ENCODE measurements around the gene MYO1H.
"Not testable (repeated sequence)": the region's sequence is repeated elsewhere in the genome, so short reads cannot be mapped to it uniquely, and the experiment has no call there.

The MYO1H gene, protein sequence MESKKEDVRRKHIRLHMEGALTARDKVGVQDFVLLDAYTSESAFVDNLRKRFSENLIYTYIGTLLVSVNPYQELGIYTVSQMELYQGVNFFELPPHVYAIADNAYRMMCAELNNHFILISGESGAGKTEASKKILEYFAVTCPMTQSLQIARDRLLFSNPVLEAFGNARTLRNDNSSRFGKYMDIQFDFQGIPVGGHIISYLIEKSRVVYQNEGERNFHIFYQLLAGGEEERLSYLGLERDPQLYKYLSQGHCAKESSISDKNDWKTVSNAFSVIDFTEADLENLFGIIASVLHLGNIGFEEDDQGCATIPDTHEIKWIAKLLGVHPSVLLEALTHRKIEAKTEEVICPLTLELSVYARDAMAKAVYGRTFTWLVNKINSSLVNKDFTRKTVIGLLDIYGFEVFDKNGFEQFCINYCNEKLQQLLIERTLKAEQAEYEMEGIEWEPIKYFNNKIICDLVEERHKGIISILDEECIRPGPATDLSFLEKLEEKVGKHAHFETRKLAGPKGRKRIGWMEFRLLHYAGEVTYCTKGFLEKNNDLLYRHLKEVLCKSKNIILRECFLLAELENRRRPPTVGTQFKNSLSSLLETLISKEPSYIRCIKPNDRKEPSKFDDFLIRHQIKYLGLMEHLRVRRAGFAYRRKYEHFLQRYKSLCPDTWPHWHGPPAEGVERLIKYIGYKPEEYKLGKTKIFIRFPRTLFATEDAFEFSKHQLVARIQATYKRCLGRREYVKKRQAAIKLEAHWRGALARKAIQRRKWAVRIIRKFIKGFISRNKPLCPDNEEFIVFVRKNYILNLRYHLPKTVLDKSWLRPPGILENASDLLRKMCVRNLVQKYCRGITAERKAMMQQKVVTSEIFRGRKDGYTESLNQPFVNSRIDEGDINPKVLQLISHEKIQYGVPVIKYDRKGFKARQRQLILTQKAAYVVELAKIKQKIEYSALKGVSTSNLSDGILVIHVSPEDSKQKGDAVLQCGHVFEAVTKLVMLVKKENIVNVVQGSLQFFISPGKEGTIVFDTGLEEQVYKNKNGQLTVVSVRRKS

DNA sequence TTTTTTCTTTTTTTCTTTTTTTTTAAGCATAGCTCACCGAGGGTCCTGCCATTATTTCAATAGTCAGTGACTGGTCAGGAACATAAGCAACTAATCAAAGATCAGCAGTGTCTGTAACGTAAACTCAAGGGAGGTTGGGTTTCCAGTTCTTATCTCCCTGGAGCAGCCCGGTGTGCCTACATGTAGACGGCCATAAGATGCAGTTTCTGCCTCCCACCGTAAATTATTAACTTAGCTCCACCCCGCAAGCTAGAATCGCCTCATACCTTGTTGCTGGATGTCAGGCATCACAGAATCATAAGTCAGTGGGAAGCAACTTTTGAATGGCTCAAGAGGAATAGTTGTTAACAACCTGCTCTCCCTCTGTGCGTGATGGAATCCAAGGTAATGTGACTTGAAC is at the start of gene MYO1H:
TSS of gene MYO1H (plus strand) at position 312 of the 400 bp plus-strand sequence. CDS start at position 373, 61 bp downstream.
- no peak for DNase-seq

DNA sequence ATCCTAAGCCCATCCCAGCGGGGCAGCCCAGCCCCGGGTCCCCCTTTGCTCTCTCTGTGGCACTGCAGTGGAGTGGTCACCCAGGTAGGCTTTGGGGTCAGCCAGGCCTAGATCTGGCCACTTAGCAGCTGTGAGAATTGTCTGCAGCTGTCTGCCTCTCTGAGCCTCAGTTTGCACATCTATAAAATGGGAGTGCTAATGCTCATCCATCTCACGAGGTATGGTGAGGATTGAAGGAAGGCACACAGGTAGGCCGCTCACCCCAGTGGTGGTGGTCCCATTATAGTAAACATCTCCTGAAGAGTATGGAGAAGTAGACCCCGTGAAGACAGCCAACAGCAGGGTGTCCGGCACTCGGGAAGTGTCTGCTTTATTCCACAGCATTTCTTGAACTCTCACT is 47.9 kb upstream of the MYO1H start:
- DNase-seq = no peak

DNA sequence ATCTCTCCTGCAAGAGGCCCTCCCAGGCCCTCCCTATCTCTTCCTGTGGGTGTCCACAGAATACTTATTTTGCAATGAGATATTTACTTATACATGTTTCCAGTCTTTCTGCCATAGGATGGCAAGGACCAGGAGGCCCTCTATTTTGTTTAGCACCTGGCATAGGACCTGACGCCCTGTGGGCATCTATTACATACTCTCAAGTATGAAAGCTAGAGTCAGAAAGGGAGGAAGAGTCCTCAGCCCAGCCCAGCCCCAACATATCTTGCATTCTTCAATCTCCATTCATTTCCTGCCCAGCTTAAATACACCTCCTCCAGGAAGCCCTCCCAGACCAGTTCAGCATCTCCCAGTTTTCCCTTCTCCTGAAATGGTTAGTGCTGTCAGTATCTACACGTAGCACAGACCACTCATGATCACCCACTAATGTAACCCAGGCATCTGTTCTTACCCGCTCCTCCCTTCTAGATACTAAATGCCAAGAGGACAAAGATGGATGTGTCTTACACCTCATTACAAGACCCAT is 46.0 kb upstream of the MYO1H start:
- no peak for DNase-seq

DNA sequence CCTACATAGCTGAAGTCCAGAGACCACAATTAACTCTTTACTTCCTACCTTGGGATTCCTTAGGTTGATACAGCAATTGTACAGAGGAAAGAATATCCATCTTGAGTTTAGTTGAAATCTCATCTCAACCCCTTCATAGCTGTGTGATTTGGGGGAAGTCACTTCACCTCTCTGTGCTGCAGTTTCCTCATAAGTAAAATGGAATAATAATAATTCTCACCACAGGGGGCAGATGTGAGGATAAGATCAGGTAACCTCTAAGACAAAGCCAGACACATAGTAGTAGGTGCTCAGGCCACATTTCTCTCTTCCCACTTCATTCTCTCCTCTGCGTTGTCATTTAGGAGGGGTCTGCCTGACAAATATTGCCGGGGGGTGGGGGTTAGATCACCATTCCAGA is 45.3 kb upstream of the MYO1H start:
- DNase-seq = no peak

DNA sequence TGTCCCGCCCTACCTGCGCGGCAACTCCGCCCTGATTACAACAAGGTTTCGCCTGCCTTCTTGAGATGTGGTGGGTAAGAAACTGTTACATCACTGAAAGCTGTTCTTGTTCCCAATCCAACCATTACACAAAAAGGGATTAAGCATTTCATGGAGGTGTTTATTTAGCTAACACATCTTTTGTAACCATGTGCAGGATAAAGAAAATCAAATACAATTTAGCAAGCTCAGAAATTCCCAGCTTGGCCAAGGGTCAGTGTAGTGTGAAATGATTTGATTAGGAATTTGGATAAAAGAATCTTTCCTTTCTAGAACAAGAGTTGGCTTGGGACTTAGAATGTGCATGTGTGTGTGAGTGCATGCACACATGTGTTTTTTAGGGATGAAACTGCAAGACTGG is 44.9 kb upstream of the MYO1H start:
- no peak for DNase-seq

DNA sequence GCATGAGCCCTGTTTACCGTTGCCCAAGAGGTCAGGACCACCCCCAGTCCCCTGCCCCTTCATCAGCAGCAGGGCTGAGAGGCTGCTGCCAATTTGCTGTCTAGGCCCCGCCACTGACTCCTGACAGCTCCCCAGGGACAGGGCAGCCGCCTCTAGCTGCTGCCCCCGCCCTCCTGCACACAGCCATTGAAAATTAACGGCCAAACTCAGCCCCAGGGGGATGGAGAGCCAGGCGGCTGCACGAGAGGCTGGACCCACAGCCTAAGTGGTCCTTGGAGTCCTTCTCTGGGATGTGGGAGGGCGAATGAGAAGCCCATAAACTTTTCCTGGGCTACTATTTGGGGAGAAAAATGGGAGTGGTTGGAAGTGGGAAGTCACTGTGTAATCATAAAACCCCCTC is 43.2 kb upstream of the MYO1H start:
- no peak for DNase-seq

DNA sequence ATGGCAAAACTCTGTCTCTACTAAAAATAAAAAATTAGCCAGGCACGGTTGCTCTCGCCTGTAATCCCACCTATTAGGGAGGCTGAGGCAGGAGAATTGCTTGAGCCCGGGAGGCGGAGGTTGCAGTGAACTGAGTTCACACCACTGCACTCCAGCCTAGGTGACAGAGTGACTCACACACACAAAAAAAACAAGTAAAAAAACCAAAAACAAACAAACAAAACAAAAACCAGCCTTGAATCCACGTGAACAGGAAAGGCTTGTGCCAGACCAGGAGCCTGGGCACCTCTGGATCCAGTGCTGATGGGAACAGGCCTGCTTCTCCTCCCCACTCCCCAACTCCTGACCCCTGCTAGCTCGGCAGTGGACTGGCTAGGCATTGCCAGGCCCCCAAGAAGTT is 42.2 kb upstream of the MYO1H start:
- DNase-seq = no peak

DNA sequence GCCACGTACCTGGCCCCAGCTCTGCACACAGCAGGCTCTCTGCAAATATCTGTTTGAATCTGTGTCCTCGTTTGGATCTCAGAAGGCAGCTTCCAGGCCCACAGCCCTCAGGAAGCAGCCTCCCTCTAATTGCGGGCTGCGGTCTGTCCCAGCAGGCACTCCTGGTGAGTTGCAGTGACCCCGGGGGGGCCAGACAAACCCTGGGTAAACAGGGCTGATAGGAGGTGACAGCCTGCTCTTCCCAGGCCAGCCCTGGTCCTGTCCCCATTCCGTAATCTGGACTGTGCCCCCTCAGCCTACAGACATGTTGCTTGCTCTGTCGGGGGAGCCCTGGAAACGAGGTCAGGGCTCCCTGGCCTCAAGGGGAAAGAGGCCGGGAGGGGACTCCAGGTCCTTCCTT is 40.6 kb upstream of the MYO1H start:
- no peak for DNase-seq

DNA sequence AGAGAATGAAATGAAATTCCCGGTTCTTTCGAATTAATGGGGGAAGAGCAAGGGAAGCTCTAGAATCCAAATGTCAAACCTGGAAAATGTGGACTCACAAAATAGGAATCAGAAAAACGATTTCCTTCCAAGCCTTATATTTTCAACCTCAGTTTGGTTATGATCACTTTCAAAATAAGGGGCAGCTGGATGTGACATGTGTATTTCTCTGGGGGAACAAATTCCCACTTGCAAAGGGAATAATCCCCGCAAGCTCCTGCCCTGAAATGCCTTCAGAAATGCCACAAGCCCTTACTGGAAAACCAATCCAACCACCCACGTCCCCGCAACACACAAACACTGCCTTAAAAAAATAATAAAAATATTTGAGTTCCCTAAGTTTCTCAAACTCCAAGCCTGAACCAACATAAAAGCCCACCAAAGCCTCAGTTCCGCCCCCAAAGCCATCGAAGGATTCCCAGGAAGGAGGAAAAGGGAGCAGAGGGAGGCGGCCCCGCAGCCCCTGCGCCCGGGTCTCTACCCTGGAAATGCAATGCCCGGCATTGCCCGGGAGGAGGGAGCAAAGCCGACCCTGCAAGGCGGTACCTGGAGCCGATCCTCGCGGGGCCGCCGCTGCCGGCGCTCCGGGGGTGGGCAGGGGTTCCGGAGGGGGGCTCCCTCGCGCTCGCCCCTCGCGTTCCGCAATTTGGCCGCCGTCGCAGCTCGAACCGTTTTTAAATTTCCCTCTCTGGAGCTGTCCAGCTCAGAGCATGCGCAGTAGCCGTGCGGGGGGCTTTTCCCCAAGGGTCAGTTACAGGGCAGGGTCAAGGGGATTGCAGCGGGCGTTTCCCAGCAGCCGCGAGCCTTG is 38.9 kb upstream of the MYO1H start, which contains the start of gene FOXN4:
TSS of gene FOXN4 (minus strand) at position 751 of the 847 bp plus-strand sequence. CDS start 963 bp downstream, outside the sequence.
- DNase-seq = no peak

DNA sequence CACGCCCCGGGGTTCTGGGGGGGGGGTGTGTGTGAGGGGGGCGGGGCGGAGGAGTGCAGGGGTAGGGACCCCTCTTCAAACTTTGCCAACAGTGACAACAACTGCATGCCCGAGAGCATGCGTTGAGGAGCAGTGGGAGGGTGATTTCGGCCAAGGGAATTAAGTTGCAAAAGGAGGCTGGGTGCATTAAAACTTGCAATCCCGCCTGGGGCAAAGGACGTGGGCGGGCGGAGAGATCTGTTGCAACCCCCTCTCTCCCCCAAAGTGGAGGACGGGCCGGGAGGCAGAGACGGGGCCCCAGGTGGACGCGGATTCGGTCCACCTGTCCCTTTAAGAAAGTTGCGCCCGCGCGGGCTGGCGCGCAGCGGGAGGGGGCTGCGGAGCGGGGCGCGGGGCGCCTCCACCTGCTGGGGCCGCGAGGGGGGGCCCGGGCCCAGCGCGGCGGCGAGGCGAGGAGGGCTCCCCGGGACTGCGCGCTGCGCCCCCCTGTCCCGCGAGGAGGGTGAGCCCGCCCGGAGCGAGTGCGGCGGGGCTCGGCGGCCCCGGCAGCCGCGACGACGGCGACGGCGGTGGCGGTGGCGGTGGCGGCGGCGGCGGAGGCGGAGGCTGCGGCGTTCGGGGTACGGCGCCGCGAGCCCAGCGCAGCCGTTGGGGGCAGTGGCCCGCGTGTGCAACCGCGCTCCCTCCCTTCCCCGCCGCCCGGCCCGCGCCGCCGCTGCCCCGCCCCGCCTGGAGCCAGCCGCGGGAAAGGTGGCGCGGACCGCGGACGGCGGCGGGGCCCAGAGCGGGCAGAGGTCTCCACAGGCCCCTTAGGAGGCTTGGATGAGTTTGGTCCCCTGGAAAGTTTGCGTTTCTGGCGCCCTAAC is 38.1 kb upstream of the MYO1H start:
- DNase-seq = no peak

DNA sequence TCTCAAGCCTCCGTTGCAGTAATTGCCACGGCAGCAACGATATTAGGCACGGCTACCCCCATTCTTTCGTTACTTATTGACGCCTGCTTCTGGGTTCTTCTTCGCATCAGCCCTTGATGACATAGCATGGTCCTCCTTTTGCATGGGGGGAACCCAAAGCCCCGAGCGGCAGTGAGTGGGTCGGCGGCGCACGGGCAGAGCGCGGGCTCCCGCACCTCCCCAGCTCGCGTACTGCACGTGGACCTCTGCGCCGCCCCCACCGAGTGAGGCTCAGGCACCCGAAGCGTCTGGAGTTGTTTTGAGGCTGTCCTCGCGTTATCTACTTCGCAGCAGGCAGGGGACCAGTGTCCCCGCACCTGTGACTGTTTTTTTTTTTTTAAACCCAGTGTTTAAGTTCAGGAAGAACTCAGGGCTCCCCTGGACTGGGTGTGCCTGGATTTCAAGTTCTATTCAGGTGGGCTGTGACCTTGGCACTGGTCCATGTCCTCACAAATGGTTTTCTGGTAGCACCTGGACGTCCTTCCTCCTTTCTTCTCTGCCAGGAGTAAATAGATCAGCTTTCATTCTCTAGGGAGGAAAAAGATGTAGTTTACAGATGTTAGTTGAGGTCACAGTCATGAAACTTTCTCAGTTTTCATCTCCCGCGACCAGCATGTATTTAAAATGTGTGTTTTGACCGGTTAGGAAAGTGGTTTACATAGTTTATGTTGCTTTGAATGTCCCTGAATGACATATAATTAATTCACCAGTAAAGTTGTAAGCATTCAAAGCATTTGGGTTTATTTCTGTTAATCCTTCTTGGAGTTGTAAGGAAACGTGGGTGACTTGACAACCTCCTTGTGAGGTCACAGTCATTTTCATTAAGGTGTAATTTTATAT is 37.2 kb upstream of the MYO1H start:
- DNase-seq = no peak

DNA sequence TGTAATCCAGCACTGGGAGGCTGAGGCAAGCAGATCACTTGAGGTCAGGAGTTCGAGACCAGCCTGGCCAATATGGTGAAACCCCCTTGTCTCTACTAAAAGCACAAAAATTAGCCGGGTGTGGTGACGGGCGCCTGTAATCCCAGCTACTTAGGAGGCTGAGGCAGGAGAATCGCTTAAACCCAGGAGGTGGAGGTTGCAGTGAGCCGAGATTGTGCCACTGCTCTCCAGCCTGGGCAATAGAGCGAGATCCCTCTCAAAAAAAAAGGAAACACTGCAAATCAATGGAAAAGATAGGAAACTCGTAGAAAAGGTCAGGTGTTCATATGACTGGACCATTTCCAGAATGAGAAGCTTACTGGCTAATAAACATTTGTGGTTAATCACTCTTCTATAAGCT is 26.4 kb upstream of the MYO1H start:
- not testable (repeated sequence) for DNase-seq

DNA sequence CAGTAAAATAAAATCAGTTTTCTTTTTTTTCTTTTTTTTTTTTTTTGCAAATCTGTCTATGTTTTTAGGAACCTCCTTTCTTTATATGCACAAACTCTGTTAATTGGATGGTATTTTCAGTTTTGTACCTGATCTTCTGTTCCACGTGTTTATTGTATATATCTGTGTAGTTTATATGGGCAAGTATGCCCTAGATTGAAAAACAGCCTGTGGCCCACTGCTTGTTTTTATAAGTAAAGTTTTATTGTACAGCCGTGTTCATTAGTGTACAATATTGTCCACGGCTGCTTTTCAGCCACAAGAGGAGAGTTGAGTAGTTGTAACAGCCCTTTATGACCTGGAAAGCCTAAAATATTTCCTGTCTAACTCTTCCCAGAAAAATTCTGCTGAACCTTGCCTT is 18.7 kb upstream of the MYO1H start:
- no peak for DNase-seq

DNA sequence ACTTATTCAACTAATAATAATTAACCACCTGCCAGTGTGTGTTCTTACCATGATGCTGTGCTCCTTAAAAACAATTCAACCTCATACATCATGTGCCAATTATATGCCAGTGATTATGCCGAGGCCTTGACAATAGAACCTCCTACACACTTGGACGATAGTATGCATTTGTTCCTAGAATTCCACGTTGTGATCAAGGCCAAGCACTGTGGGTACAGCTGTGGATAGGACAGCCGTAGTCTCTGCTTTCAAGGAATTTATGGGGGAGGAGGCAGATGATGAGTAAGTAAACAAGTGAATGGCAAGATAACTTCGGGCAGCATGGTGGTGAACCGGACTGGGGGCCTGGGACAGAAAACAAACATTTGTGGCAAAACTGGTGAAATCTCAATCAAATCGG is 18.0 kb upstream of the MYO1H start:
- DNase-seq = no peak

DNA sequence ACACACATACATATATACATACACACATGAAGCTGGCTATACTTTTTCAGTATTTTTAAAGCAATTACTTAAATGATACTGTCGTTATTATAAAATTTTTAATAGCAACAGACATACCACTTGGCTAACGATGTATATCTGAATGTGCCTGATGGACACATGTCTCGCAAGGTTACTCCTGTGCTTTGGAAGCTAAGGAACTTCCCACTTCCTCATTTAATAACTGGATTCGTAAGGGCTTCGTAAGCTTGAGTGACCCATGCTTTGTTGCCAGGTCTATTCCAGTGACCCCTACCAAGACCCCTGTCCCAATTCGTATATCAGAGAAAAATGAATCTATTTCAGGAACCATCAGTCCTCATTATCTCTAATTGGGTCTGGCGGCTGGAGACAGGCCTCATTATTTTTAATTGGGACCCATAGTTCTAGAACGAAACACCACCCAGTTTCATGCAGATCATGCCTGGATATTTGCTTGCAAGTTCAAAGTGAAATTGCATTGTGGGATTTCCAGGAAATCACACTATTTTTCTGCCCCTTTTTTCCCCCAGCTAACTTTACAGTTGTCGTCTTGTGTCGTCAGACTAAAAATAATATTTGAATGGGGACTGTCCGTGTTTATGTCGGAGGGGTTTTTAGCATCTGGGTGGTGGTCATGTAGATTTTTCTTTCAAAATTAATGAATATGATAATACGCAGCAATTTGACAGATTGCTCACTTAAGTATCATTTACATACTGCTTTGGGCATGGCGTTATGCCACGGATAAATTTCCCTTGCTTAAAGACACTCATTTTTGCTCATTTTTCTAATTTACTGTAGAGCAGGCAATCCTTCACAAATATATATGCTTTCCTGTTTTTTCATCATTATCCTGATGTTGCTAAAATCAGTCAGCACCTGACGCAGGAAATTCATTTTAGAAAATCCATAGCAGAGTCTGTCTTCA is 17.1 kb upstream of the MYO1H start:
- DNase-seq = no peak

DNA sequence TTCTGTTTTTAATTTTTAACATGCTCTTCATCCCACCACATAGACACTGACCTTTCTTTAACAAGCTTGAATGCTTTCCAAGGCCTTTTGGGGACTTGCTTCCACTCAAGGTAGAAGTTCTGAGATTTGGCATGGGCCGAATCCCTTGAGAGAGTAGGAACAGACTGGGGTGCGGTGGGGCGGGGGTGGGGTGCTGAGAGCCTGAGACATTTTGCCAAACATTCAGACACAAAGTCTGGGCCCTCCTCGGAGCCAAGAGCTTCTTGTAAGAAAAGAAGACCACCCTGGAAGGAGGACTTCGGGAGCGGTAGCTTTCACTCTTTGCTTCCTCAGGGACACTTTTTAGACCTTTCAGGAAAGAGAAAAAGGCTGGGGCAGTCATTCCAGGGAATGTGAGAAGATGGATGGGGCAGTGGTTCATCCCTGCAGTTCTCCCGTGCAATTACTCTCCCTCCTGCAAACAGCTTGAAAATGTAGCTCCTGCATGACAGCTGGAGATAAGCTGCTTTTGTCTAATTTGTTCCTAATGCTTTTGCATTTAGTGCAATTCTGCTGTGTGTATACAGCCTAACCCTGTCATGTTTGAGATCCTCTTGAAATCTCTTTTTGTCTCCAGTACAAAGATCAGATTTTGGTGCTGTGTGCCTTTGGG is 16.3 kb upstream of the MYO1H start:
- DNase-seq = no peak

DNA sequence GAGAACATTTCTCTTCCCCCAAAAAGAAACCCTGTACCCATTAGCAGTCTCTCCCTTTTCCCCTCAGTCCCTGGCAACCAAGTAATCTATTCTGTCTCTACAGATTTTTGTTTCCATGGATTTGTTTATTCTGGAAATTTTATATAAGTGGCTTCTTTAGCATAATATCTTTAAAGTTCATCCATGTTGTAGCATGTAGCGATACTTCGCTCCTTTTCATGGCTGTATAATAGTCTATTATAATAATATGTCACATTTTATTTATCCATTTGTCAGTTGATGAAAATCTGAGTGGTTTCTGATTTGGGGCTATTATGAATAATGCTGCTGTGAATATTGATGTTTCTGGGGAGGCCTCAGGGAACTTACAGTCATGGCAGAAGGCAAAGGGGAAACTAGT is 12.8 kb upstream of the MYO1H start:
- DNase-seq = no peak

DNA sequence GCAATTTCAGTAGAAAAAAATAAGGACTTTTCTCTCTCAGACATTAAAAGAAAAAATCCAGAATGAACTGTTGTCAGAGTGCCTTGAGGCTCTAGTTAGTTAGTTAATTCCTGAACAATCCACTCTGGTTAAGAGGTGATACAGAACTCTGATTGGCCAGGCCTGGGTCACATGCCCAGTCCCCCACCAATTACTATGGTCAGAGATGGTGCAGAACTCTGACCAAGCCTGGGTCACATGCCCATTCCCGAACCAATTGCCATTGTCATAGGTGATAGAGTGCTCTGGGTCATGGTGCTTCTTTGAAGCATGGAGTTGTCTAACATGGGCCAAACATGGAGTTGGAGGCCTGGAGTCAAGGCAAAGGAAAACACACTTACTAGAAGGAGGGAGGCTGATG is 11.1 kb upstream of the MYO1H start:
- no peak for DNase-seq

DNA sequence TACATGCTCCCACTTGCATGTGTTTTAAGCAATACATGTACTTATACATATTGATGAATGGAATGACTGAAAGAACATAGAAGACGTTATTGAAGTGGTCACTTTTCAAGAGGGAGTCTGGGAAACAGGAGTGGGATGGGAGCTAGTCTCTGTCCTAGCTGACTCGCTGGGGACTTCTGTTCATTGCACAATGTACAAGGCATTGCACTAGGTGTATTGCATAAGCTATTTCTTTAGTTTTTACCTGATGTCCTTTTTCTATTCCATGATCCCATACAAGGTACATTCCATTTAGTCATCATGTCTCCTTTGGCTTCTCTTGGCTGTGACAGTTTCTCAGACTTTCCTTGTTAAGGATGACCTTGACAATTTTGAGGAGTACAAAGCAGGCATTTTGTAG is 4.0 kb upstream of the MYO1H start:
- DNase-seq = no peak
